Stimulated activated naive CD8-positive, alpha-beta T cell treated with anti-CD3 and anti-CD28 coated beads, Interleukin-15, Interleukin-2, amounts not matched to agents 100 U/mL and 50 U/mL, for 24 hours (primary cell): ENCODE data around the gene P2RX5.
A peak's percentile ranks its signal among the peaks of the same experiment; 100 is the strongest.
"Not testable (repeated sequence)": the region's sequence is repeated elsewhere in the genome, so short reads cannot be mapped to it uniquely, and the experiment has no call there.

Experiments
- ATAC-seq: fragments of 150-1000 bp; cut with Tn5 transposase; one replicate; pipeline ENCODE4 v1.10.0; 2021
- DNase-seq: peaks from one replicate; pipeline ENCODE4 v3.0.0; 2021

P2RX5 gene

DNA sequence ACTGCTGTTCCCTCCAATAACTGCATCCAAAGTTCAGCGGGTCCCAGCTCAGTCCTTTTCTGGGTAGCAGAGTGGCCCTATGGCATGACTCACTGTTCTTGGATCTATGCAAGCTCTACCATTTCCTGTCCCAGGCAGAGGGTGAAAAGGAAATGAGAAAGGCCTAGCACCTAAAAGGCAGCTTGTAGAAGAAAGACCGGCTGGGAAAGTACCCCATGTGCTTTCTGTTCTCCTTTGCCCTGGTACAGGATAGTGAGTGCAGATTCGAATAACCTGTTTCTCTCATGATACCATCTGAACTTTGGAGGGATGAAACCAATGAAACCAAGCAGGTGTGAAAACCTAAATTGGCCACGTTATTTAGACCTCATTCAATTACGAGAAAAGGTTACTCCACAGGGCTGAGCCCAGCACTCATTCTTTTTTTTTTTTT lies 15.0 kb upstream of the P2RX5 start:
- ATAC-seq (peak; percentile 100), DNase-seq (peak; percentile 69)

DNA sequence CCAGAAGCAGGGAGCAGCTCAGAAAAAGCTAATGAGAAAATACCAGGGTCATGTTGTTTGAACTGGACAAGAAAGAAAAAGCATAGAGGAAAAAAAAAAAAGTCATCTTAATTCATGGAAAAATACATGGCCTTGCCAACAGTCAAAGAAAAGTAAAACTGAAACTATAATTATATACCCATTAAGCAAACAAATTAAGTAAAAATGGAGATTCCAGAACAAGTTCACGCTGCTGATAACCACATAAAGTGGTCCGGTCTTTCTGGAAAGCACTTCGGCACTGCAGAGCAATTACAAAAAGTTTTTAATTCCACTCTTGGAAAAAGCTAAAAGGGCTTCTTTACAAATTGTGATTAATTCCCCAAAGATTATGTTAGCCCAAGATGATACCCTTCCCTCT lies 12.4 kb upstream of the P2RX5 start:
- ATAC-seq (no peak), DNase-seq (no peak)

DNA sequence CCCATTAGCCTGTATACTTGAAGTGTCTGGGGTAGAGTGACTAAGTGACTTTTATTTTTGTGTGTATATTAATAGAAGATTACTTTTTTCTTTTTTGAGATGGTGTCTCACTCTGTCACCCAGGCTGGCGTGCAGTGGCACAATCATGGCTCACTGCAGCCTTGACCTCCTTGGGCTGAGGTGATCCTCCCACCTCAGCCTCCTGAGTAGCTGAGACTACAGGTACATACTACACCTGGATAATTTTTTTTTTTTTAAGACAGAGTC lies 9.7 kb upstream of the P2RX5 start:
- not testable (repeated sequence) for DNase-seq, ATAC-seq

DNA sequence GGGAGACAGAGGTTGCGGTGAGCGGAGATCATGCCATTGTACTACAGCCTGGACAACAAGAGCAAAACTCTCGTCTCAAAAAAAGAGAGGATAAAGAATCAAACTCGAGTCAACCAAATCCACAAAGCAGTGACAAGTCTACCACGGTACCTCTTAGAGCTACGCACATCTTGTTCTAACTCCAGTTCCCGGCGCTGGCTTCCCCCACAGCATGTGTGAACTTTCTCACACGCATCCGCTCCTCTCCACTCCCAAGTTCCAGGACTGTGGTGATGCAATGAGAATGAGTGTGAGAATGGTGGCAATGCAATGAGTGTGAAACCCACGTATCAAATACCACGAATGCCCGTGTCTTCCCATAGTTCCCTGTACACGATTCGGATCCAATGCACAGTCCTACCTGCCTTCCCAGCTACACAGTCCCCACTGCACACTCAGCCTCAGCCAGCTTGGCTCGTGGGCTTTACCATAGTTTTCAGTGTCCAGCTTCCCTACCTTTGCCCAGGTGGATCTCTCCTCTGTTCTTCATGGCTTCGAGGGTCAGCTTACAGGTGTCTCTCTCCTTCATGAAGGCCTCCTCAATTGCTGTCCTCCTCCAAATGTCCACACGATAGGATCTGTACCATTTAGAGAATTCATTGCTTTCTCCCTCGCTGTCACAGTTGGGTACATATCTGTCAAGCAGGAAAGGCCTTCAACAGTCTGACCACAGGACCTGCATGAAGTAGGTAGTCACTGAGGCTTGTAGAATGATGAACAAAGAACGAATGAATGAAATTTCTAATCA lies 9.2 kb upstream of the P2RX5 start:
- no peak for DNase-seq
- ATAC-seq, result no peak

DNA sequence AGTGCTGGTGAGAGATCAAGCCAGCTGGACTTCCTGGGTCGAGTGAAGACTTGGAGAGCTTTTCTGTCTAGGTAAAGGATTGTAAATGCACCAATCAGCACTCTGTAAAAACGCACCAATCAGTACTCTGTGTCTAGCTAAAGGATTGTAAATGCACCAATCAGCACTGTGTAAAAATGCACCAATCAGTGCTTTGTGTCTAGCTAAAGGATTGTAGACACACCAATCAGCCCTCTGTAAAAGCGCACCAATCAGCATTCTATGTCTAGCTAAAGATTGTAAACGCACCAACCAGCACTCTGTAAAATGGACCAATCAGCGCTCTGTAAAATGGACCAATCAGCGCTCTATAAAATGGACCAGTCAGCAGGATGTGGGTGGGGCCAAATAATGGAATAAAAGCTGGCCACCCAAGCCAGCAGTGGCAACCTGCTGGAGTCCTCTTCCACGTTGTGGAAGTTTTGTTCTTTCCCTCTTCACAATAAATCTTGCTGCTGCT lies 6.1 kb upstream of the P2RX5 start:
- not testable (repeated sequence) for ATAC-seq, DNase-seq

DNA sequence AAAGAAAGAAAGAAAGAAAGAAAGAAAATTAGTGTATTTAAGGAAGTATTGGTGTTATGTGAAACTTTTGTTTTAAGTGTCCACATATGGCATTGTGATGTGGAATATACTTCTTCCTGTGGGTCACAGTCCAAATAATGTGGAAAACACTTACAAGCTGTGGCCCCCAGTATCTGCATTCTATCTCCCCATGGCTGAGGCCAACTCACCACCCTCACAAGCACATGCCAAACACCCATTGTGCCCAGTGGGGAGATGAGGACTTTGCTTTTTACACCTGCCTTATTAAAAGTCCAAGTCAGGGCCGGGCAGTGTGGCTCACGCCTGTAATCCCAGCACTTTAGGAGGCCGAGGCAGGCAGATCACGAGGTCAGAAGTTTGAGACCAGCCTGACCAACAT lies 4.0 kb upstream of the P2RX5 start:
- ATAC-seq (no peak), DNase-seq (no peak)

DNA sequence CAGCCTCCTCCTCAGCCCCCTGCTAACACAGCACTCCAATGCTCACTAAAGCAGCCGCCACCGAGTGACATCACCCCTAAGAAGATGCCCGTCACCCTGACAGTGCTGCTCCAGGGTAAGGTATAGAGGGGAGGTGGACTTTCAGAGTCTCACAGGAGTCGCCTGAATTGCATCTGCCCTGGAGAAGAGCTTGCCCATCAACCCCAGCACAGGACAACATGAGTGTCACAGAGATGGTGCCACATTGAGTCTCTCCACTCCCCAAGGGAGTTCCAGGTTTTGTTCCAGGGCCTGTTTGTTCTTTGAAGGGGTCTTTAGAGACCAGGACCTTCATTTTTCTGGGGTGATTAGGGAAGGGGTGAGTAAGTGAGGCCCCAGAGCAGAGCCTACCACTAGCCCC lies 2.2 kb upstream of the P2RX5 start:
- DNase-seq, result no peak
- ATAC-seq, result no peak

DNA sequence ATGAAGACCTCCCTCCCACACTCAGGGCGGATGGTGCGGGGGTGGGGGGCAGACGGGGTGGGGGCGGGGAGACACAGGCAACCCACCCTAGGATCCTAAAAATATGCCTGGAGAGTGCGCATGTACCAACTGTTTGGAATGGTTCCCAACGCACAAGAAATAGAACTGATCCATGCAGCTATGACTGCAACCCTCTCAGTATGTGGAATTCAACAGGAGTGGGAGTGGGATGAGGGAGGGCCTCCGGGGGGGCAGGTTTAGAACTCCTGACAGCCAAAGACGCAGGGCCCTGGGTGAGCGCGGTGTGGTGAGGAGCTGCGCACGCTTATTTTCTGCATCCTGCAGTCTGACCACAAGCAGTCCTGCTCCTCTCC lies 1.1 kb upstream of the P2RX5 start:
- DNase-seq (no peak), ATAC-seq (no peak)

DNA sequence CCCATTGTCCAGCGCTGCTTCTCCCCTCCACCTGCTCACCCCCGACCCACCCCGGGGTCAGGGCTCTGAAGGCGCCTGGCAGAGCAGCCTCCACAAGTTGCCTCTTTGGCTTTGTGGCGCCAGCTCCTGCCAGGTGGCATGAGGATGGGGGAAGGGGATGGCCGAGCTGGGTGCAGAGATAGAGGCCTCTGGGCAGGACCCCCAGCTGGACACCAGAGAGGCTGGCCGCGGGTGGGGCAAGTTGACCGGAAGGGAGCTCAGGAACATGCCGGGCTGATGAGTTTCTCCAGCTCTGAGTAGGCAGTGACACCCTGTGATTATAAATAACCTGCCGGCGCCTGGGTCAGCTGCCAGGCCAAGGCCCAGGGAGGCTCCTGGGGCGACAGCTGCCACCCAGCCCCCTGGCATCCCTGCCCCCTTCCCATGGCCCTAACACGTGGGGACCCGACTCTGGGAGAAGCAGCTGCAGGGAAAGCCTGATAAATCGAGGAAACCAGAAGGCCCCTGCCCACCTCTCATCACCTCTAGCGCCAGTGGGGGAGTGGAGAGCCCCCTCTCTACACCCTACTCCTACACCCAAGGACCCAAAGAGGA lies 729 bp downstream of the P2RX5 start:
- ATAC-seq, result no peak

DNA sequence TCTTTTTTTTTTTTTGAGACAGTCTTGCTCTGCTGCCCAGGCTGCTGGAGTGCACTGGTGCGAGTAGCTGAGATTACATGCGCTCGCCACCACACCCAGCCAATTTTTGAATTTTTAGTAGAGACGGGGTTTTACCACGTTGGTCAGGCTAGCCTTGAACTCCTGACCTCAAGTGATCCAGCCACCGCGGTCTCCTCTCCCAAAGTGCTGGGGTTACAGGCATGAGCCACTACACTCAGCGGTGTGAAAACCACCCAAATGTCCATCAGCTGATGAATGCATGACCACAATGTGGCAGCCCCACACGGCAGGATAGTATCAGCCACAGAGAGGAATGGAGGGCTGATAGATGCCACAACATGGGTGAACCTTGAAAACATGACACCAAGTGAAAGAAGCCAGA lies 2.1 kb downstream of the P2RX5 start:
- peak; percentile 72 for ATAC-seq
- peak; percentile 70 for DNase-seq

More for the DNA sequence above, 729 bp downstream of the P2RX5 start:
- no peak for DNase-seq

DNA sequence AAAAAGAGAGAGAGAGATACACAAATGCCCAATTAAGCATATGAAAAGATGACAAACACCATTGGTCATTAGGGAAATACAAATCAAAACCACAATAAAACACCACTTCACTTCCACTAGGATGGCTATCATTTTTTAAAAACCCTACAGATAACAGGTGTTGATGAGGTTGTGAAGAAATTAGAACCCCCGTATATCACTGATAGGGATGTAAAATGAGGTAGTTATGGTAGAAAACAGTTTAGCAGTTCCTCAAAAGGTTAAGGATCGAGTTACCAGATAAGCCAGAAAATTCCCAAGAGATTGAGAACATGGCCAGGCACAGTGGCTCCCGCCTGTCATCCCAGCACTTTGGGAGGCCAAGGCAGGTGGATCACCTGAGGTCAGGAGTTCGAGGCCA lies 2.8 kb downstream of the P2RX5 start:
- DNase-seq (no peak), ATAC-seq (no peak)

DNA sequence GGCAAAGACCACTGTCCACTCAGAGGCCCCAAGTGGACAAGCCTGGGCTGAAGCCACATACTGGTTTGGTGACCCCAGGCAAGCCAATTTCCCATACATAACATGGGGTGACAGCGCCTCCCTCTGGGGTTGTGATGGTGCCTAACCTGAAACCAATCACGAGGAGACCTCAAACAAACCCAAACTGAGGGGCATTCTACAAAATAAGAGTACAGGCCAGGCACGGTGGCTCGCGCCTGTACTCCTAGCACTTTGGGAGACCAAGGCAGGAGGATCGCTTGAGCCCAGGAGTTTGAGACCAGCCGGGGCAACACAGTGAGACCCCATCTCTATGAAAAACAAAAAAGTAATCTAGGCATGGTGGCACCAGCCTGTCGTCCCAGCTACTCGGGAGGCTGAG lies 3.6 kb downstream of the P2RX5 start:
- no peak for DNase-seq
- no peak for ATAC-seq

DNA sequence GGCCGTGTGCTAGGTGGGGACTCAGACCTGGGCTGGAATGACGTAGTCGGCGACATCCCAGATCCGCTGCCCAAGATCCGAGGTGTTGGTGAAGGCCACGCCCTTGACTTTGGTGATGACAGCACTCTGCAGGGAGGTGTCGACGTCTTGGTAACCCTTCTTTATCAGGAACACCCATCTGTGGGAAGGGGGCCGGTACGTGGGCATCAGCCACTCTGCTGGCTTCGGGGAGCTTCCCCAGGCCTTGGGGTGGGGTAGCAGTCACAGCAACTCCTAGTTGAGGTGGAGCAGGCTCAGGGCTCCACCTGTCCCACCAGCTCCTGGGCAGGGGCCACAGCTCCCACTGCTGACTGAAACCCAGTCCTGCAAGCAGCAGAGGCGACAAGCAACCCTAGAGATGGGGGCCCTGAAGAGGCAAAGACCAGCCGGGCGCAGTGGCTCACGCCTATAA lies 4.3 kb downstream of the P2RX5 start:
- ATAC-seq (no peak), DNase-seq (no peak)

DNA sequence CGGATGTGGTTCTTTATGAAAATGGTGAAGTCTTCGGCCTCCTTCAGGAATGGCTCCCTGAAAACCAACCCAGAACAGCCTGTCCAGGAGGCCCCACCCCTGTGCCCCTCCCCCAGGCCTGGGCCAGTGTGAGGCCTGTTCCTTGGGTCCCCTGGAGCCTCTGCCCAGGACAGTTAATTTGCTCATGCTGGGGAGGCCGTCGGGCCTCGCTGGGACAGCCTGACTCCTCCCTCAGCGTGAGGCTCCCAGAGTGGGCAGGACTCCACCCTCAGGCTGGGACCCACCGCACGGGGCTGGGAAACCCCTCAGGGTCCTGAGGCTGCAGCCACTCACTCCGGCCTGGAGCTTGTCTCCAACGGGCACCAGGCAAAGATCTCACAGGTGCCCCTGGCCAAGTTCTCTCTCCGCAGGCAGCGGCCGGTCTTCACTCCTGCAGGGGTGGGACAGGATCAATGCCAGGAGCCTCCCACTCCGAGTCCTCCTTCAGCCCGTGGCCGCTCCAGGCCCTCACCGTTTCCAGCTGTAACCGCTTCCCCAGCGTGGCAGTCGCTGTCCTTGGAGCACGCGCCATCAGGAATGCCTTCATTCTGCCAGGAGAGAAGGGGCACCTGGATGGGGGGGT lies 5.8 kb downstream of the P2RX5 start:
- ATAC-seq (no peak), DNase-seq (no peak)

DNA sequence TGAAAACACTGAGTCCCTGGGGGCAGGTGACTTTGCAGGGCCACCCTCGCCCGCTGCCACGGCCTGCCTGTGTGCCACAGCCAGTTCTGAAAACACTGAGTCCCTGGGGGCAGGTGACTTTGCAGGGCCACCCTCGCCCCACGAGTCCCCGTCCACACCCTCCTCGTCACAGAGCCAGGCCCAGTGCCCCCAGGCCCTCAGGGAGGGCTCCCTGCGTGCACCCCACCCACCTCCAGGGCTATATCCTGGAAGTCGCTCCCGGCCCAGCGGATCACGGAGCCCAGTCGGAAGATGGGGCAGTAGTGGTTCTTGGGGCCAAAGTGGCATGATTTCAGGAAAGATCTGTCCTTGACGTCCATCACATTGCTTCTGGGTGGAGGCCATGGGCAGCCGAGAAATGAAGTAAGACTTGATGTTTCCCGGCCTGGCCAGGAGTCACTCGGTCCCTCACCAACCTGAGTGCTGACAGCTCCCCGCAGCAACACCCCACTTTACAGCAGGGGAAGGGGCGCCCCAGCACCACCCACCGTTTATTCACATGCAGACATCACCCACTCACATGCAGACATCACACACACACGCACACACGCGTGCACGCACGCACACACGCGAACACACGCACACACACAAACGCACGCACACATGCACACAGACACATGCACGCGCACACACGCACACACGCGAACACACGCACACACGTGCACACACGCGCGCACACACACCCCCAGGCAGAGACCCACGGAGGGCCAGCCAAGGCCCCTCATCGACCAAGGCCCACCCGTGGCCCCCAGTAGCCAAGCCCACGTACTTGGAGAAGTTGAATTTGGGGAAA lies 6.5 kb downstream of the P2RX5 start:
- ATAC-seq (no peak), DNase-seq (no peak)

DNA sequence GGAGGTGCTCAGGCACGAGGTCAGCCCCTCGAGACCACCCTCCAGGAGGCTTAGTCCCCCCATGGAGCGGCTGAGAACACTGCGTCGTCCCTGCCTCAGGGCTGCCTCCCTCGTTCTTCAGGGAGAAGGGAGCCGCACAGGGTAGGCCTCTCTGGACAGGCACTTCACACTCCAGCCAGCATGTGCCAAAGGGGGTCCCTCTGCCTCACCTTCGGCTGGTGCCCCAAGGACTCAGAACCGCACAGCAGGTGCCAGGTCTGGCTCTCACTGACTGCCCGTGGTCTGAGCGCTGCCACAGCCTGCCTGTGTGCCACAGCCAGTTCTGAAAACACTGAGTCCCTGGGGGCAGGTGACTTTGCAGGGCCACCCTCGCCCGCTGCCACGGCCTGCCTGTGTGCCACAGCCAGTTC lies 7.1 kb downstream of the P2RX5 start:
- ATAC-seq (no peak), DNase-seq (no peak)

DNA sequence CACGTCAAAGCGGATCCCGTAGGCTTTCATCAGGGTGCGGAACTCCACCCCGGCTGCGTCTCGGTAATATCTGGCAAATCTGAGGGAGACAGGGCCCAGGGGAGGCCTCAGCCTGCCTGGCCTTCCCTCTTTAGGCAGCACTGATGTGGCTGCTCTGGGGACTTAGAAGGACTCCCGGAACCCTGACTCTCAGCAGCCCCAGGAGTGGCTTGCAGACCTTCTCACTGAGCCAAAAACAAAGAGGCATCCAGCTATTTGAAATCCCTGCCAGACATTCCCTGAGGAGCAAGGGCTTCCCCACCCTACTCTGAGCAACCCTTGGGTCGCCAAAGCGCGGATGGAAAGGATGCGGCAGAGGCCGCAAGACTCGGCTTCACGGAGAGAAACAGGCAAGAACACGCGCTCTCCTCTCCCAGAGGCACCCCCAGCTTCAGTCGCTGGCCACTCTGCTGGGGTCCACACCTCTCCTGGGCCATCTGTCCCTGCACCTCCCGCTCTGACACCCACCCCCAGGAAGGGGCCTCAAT lies 7.9 kb downstream of the P2RX5 start:
- no peak for DNase-seq
- no peak for ATAC-seq

DNA sequence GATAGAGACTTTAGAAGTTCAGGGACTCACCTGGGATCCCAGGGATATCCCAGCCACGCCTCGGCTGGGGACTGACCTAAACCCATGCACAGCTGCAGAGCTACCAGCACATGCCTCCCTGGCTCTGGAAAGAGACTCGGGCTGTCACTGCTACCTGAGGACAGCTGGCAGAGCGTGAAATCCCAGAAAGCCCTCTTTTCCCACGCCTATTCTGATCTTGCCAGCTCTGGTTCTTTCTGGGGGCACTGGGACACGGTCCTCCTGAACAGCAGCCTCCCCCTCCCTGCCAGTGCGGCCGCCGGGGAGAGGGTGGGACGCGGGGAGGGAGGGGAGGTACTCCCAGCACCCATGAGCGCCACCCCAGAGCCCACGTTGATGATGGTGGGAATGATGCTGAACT lies 10.8 kb downstream of the P2RX5 start:
- DNase-seq (no peak), ATAC-seq (no peak)

DNA sequence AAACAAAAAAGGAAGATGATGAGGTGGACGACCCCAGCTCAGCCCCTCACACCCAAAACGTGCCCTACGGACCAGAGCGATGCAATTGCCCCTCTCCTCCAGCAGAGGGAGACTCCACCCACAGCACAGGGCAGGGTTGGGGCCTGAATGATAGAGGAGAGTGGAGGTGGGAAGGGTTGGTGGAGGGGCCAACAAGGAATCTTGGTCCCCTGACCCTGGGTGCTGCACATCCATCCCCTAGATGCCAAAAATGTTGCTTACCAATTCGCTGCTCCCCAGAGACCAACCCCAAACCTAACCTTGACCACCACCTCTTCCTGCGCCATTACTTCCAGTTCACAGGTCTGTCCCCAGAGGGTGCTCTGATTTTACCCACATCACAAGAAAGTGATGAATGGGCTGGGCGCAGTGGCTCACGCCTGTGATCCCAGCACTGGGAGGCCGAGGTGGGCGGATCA lies 12.9 kb downstream of the P2RX5 start:
- DNase-seq, result peak; percentile 70
- peak; percentile 85 for ATAC-seq

DNA sequence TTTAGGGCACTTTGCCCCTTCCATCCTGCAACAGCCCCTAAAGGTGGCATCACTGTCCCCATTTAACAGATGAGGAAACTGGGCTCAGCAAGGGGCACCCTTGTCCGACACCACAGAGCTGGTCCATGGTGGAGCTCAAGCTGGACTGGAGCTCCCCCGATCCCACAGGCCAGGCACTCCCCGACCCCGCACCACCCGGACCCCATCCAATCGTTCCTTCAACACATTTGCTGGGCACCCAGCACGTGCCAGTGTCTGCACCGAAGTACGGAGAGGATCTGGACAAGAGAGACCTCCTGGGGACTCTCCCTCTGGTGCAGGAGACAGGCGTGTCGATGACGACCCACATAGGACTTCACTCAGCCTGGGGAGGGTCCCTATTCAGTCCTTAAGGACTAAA lies 13.9 kb downstream of the P2RX5 start:
- DNase-seq (no peak), ATAC-seq (no peak)

DNA sequence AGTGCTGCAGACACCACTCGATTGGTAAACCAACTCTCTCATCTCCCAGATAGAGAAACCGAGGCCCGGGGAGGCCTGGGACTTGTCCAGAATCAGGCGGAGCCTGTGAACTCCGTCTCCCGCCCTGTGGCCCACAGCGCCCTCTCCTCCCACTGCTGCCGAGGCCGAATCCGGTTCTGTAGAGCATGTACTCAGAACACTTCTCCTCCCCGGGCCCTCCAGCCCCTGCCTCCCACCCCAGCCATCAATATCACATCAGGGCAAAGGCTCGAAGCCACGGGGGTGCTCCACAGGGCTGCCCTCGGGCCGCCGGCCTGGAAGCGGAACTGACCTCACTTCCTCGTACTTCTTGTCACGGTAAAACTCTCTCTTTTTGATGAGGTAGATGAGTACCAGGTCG lies 14.4 kb downstream of the P2RX5 start:
- DNase-seq (no peak), ATAC-seq (no peak)

DNA sequence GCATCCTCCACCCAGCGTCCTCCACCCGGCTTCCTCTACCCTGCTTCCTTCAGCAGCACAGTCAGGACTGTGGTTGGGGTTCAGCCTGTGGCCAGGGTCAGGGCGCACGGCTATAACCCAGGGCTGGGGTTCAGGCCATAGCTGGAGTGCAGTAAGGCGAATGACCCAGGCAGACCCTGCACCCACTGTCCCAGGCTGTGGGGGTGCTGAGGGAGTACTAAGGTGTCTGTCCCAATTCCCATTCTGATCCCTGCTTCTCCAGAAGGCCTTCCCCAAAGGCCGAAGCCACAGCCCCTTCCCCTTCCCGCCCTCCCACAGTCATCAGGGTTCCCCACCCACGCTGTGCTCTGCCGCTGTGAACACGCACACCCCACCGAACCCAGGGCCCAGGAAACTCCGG lies 14.9 kb downstream of the P2RX5 start:
- ATAC-seq, result no peak

More for the DNA sequence above, 14.9 kb downstream of the P2RX5 start:
- no peak for DNase-seq
